Naive thymus-derived CD4-positive, alpha-beta T cell (primary cell): ENCODE results near the gene WAC. TPM values are rescaled to one million over a fixed set of nuclear protein-coding genes. Genes with fewer than 3 reads are reported as not detected.
"Not testable (repeated sequence)": the region's sequence is repeated elsewhere in the genome, so short reads cannot be mapped to it uniquely, and the experiment has no call there.

Experiments used
- ATAC-seq: fragments of 150-1000 bp; cut with Tn5 transposase; 2 replicates; pipeline ENCODE4 v1.10.0; 2021; ENCODE audit warnings: mild to moderate bottlenecking, moderate library complexity
- CTCF ChIA-PET: fragments of 350-600 bp; sonication (Branson Sonifier 250); formaldehyde crosslinking; loops from one replicate; lab custom pipeline; 2021; ENCODE audit warnings: antibody characterized with exemption; lab: Charles Lee
- POLR2A ChIA-PET: fragments of 350-600 bp; sonication (Branson Sonifier 250); formaldehyde crosslinking; loops from one replicate; lab custom pipeline; 2021; ENCODE audit warnings: antibody characterized with exemption, inconsistent platforms; lab: Charles Lee
- DNase-seq, 9 donors: peaks; one replicate each; pipeline versions ENCODE4 v3.0.0 to v3.0.0-alpha.2; 2020 to 2022; ENCODE audit warnings: mixed read lengths in 1 of 9
- H3K27ac ChIP-seq: one replicate; pipeline ENCODE4 v1.7.0; 2013; ENCODE audit warnings: mild to moderate bottlenecking, low read depth, low read length, moderate library complexity
- H3K27me3 ChIP-seq, 2 donors: one replicate each; pipeline ENCODE4 v1.7.0; 2013; ENCODE audit warnings: low read length in 2 of 2, mild to moderate bottlenecking in 2 of 2, moderate library complexity in 2 of 2; ENCODE audit not compliant: control insufficient read depth in 2 of 2, insufficient read depth in 2 of 2
- H3K36me3 ChIP-seq, 3 experiments: 1 replicate in 2 of 3; 2 replicates in 1 of 3; pipeline ENCODE4 v1.7.0; 2013; ENCODE audit warnings: low read length in 3 of 3, mild to moderate bottlenecking in 3 of 3, moderate library complexity in 1 of 3; ENCODE audit not compliant: insufficient read depth in 3 of 3, control insufficient read depth in 2 of 3
- H3K4me1 ChIP-seq, 2 donors: one replicate each; pipeline ENCODE4 v1.7.0; 2013; ENCODE audit warnings: low read length in 2 of 2, mild to moderate bottlenecking in 2 of 2, moderate library complexity in 1 of 2; ENCODE audit not compliant: control insufficient read depth in 2 of 2, insufficient read depth in 2 of 2
- H3K4me3 ChIP-seq: 2 replicates; pipeline ENCODE4 v1.7.0; 2013; ENCODE audit warnings: mild to moderate bottlenecking, low read length
- H3K9me3 ChIP-seq, 3 experiments: 1 replicate in 2 of 3; 2 replicates in 1 of 3; pipeline ENCODE4 v1.7.0; 2013; ENCODE audit warnings: low read length in 3 of 3; ENCODE audit not compliant: control insufficient read depth in 2 of 3
- H3K27ac Mint-ChIP-seq, 9 donors: one replicate each; pipeline ENCODE4 v1.8.0; 2020 to 2022; ENCODE audit warnings: mixed read lengths in 9 of 9, mild to moderate bottlenecking in 8 of 9, moderate library complexity in 5 of 9, inconsistent platforms in 2 of 9
- H3K27me3 Mint-ChIP-seq, 5 donors: one replicate each; pipeline ENCODE4 v1.8.0; 2021 to 2022; ENCODE audit warnings: mixed read lengths in 5 of 5, mild to moderate bottlenecking in 1 of 5
- H3K36me3 Mint-ChIP-seq, 5 donors: one replicate each; pipeline ENCODE4 v1.8.0; 2020 to 2022; ENCODE audit warnings: mixed read lengths in 5 of 5, mild to moderate bottlenecking in 3 of 5, inconsistent platforms in 1 of 5
- H3K4me1 Mint-ChIP-seq, 7 donors: one replicate each; pipeline ENCODE4 v1.8.0; 2020 to 2022; ENCODE audit warnings: mixed read lengths in 7 of 7, mild to moderate bottlenecking in 3 of 7, inconsistent platforms in 1 of 7
- H3K4me3 Mint-ChIP-seq, 10 donors: one replicate each; pipeline ENCODE4 v1.8.0; 2020 to 2022; ENCODE audit warnings: mild to moderate bottlenecking in 10 of 10, mixed read lengths in 10 of 10, moderate library complexity in 6 of 10, inconsistent platforms in 2 of 10
- H3K9me3 Mint-ChIP-seq, 11 donors: one replicate each; pipeline ENCODE4 v1.8.0; 2020 to 2022; ENCODE audit warnings: mixed read lengths in 11 of 11, mild to moderate bottlenecking in 4 of 11, inconsistent platforms in 1 of 11, moderate library complexity in 1 of 11
- intact Hi-C, 2 donors: fragments of 100-400 bp; cut with micrococcal nuclease; formaldehyde crosslinking; loops; one replicate each; pipeline ENCODE4 v1.15.1; 2023
- polyA plus RNA-seq, 2 donors: library from polyadenylated mRNA; unstranded; fragments of 300-500 nt; fragmentation: Illumina TruSeq; gene quantifications; one replicate each; pipeline ENCODE4 v1.2.3, GENCODE V29; 2021
- total RNA-seq, 6 experiments: library from RNA in 5 of 6; stranded (reverse) in 5 of 6; gene quantifications; 1 replicate in 5 of 6; 2 replicates in 1 of 6; pipeline ENCODE4 v1.2.3 and lab custom pipeline; 2021 to 2026

Gene WAC
- total and polyA plus RNA-seq, 7 experiments from 2014 or later: 86.0 to 184 (median 165) TPM

GRCh38 chr10:28595613-28596012 lies 62.7 kb downstream of the WAC start:
- peak overlapping the region in 2 of 10 donors; percentile 20 to 40 for H3K4me3 Mint-ChIP-seq

GRCh38 chr10:28600056-28600455 lies 67.1 kb downstream of the WAC start:
- H3K4me1 Mint-ChIP-seq: peaks cover 36 to 88% (median 80%) of the 10 kb centered on the region in 7 donors
- no peaks in the 10 kb centered on the region for H3K27me3 Mint-ChIP-seq

More at GRCh38 chr10:28595613-28596012, 62.7 kb downstream of the WAC start:
- no peaks in the 10 kb centered on the region for H3K9me3 ChIP-seq
- H3K27ac ChIP-seq: no peak overlapping the region
- CTCF ChIA-PET: no interaction called here
- H3K27ac Mint-ChIP-seq: peak overlapping the region in 3 of 9 donors; percentile 16 to 23 (median 22)
- no peak overlapping the region for H3K4me3 ChIP-seq
- ATAC-seq (no peak), DNase-seq (no peak)
- no peaks in the 10 kb centered on the region for H3K27me3 Mint-ChIP-seq
- H3K36me3 Mint-ChIP-seq: peaks cover 9 to 54% (median 44%) of the 10 kb centered on the region in 5 donors
- H3K4me1 ChIP-seq: peaks cover 6 to 16% of the 10 kb centered on the region in 2 donors
- peaks cover 46 to 91% (median 84%) of the 10 kb centered on the region in 7 donors for H3K4me1 Mint-ChIP-seq
- no peaks in the 10 kb centered on the region for H3K27me3 ChIP-seq
- H3K36me3 ChIP-seq: peaks cover 0 to 43% (median 13%) of the 10 kb centered on the region in 3 experiments
- H3K9me3 Mint-ChIP-seq: no peaks in the 10 kb centered on the region
- intact Hi-C loops: loop anchor here in 1 of 2 donors (2.0 to 5.0 kb wide), 3 partner anchors 13 to 163 kb away; partner anchors contain the start of gene WAC
- POLR2A ChIA-PET: no interaction called here

GRCh38 chr10:28601012-28601411 lies 68.1 kb downstream of the WAC start:
- ChIA-PET CTCF (no interaction called here), POLR2A (no interaction called here)
- intact Hi-C loops: no loop called here
- no peaks in the 10 kb centered on the region for H3K9me3 Mint-ChIP-seq
- Histone ChIP-seq H3K36me3 (peaks cover 0 to 22% (median 4%) of the 10 kb centered on the region in 3 experiments), H3K4me1 (peaks cover 0 to 5% of the 10 kb centered on the region in 2 donors), H3K27me3 (no peaks in the 10 kb centered on the region), H3K9me3 (no peaks in the 10 kb centered on the region), H3K27ac (no peak overlapping the region), H3K4me3 (no peak overlapping the region)
- H3K27me3 Mint-ChIP-seq: no peaks in the 10 kb centered on the region
- peaks cover 0 to 42% (median 22%) of the 10 kb centered on the region in 5 donors for H3K36me3 Mint-ChIP-seq
- DNase-seq (no peak), ATAC-seq (no peak)
- H3K4me1 Mint-ChIP-seq: peaks cover 37 to 87% (median 81%) of the 10 kb centered on the region in 7 donors
- no peak overlapping the region for H3K4me3 Mint-ChIP-seq
- H3K27ac Mint-ChIP-seq: peak overlapping the region in 4 of 9 donors; percentile 3 to 63 (median 52)

More at GRCh38 chr10:28600056-28600455, 67.1 kb downstream of the WAC start:
- no peak overlapping the region for H3K4me3 Mint-ChIP-seq
- ChIA-PET CTCF (no interaction called here), POLR2A (no interaction called here)
- no peaks in the 10 kb centered on the region for H3K27me3 ChIP-seq
- H3K9me3 Mint-ChIP-seq: no peaks in the 10 kb centered on the region
- intact Hi-C loops: no loop called here
- DNase-seq: no peak
- H3K27ac ChIP-seq: no peak overlapping the region
- peaks cover 0 to 27% (median 4%) of the 10 kb centered on the region in 3 experiments for H3K36me3 ChIP-seq
- peak overlapping the region in 2 of 9 donors; percentile 15 to 45 for H3K27ac Mint-ChIP-seq
- no peaks in the 10 kb centered on the region for H3K9me3 ChIP-seq
- peaks cover 0 to 46% (median 26%) of the 10 kb centered on the region in 5 donors for H3K36me3 Mint-ChIP-seq
- H3K4me3 ChIP-seq: no peak overlapping the region
- H3K4me1 ChIP-seq: peaks cover 0 to under 1% of the 10 kb centered on the region in 2 donors
- ATAC-seq: no peak

GRCh38 chr10:28604567-28605536 lies 71.9 kb downstream of the WAC start:
- ChIA-PET CTCF (interaction anchor here (1.0 kb wide), 1 partner anchor 24 kb away, joined by 3 read pairs; no protein-coding TSS in a partner anchor), POLR2A (no interaction called here)
- Mint-ChIP-seq H3K4me1 (peaks cover 15 to 74% (median 67%) of the 10 kb centered on the region in 7 donors), H3K4me3 (peak overlapping the region in 1 of 10 donors; percentile 19), H3K27ac (peak overlapping the region in 5 of 9 donors; percentile 8 to 79 (median 43)), H3K27me3 (no peaks in the 10 kb centered on the region), H3K36me3 (peaks cover 5 to 30% (median 17%) of the 10 kb centered on the region in 5 donors), H3K9me3 (no peaks in the 10 kb centered on the region)
- Histone ChIP-seq H3K9me3 (no peaks in the 10 kb centered on the region), H3K27me3 (no peaks in the 10 kb centered on the region), H3K36me3 (peaks cover 0 to 18% (median 9%) of the 10 kb centered on the region in 3 experiments), H3K4me1 (peaks cover 0 to 5% of the 10 kb centered on the region in 2 donors), H3K27ac (no peak overlapping the region), H3K4me3 (no peak overlapping the region)
- intact Hi-C loops: no loop called here
- no peak for ATAC-seq
- DNase-seq: no peak

GRCh38 chr10:28606568-28606967 lies 73.7 kb downstream of the WAC start:
- H3K27ac Mint-ChIP-seq: peak overlapping the region in 6 of 9 donors; percentile 2 to 79 (median 58)
- no peak for ATAC-seq
- intact Hi-C loops: no loop called here
- Histone ChIP-seq H3K9me3 (no peaks in the 10 kb centered on the region), H3K36me3 (peaks cover 7 to 31% (median 10%) of the 10 kb centered on the region in 3 experiments), H3K4me3 (no peak overlapping the region), H3K27me3 (no peaks in the 10 kb centered on the region), H3K27ac (no peak overlapping the region), H3K4me1 (peaks cover 0 to 5% of the 10 kb centered on the region in 2 donors)
- H3K4me1 Mint-ChIP-seq: peaks cover 7 to 71% (median 54%) of the 10 kb centered on the region in 7 donors
- no peaks in the 10 kb centered on the region for H3K27me3 Mint-ChIP-seq
- H3K36me3 Mint-ChIP-seq: peaks cover 8 to 35% (median 14%) of the 10 kb centered on the region in 5 donors
- H3K4me3 Mint-ChIP-seq: no peak overlapping the region
- CTCF ChIA-PET: interaction anchor here (0.7 to 1.5 kb wide), 2 partner anchors 14 to 48 kb away, joined by 3 read pairs; no protein-coding TSS in a partner anchor
- no peaks in the 10 kb centered on the region for H3K9me3 Mint-ChIP-seq
- no peak for DNase-seq
- POLR2A ChIA-PET: no interaction called here

- H3K4me1 Mint-ChIP-seq: peaks cover 6 to 53% (median 38%) of the 10 kb centered on the region in 7 donors
- peaks cover 12 to 59% (median 31%) of the 10 kb centered on the region in 3 experiments for H3K36me3 ChIP-seq
- ATAC-seq, H3K4me1 ChIP-seq, H3K27ac ChIP-seq, H3K27ac Mint-ChIP-seq, H3K9me3 ChIP-seq, H3K4me3 Mint-ChIP-seq, H3K27me3 Mint-ChIP-seq, H3K4me3 ChIP-seq, H3K9me3 Mint-ChIP-seq, DNase-seq, H3K27me3 ChIP-seq: not testable (repeated sequence)
- peaks cover 16 to 45% (median 28%) of the 10 kb centered on the region in 5 donors for H3K36me3 Mint-ChIP-seq
- CTCF ChIA-PET: interaction anchor here (1.0 kb wide), 1 partner anchor 18 kb away, joined by 4 read pairs; no protein-coding TSS in a partner anchor
- intact Hi-C loops: loop anchor here in 1 of 2 donors (2.0 kb wide), 1 partner anchor 15 kb away; no protein-coding TSS in a partner anchor
- POLR2A ChIA-PET: interaction anchor here (0.6 to 0.7 kb wide), 2 partner anchors 1264 to 1393 kb away, joined by 3 to 4 read pairs; no protein-coding TSS in a partner anchor
Measured at GRCh38 chr10:28609636-28610035, 76.7 kb downstream of the WAC start.
